Left renal pelvis (tissue), 4 donors: Measurements from ENCODE around the gene SPATA16. TPM values are rescaled to one million over a fixed set of nuclear protein-coding genes. Genes with fewer than 3 reads are reported as not detected.
A peak's percentile ranks its signal among the peaks of the same experiment; 100 is the strongest.
"Not testable (repeated sequence)": the region's sequence is repeated elsewhere in the genome, so short reads cannot be mapped to it uniquely, and the experiment has no call there.

Experiments used
- DNase-seq, 4 donors: peaks; one replicate each; pipeline ENCODE4 v3.0.0-alpha.2; 2013; ENCODE audit warnings: low read depth in 4 of 4, low spot score in 3 of 4
- polyA plus RNA-seq, 4 donors: library from polyadenylated mRNA; unstranded; fragments of 120-200 nt; gene quantifications; one replicate each; pipeline ENCODE4 v1.2.1, GENCODE V29; 2013; ENCODE audit not compliant: insufficient read length in 4 of 4

The SPATA16 gene
- polyA plus RNA-seq: not detected

- DNase-seq: no peak
These were observed at the start of gene SPATA16 for GRCh38 chr3:173140986-173141385. Gene SPATA16, minus strand, starts transcription at chr3:173141235. Its CDS starts 23,504 bp downstream, at chr3:173117731.

GRCh38 chr3:173183022-173183421 is 42.0 kb upstream of the SPATA16 start:
- not testable (repeated sequence) for DNase-seq

DNA sequence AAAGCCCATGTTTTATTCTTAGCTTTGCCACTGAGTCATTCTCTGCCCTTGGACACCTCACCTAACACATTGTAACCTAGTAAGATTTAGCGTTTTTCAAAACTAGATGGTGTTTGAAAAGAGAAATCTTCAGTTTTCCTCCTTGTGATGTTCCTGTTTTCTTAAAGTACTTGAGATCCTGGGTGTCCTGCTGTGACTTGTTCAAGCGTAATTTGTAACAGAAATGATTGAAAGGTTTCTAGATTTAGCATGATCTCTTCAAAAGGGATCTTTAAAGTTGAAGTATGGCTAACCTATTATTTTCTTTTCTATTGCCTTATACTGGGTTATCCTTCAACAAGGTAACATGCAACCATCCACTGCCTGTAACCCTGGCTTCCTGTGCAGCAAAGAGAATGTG is 32.6 kb upstream of the SPATA16 start:
- DNase-seq: no peak

- DNase-seq: not testable (repeated sequence)
These were observed 18.1 kb upstream of the SPATA16 start for GRCh38 chr3:173159139-173159538.

- DNase-seq: not testable (repeated sequence)
These were observed 15.5 kb upstream of the SPATA16 start for GRCh38 chr3:173156533-173156932.

DNA sequence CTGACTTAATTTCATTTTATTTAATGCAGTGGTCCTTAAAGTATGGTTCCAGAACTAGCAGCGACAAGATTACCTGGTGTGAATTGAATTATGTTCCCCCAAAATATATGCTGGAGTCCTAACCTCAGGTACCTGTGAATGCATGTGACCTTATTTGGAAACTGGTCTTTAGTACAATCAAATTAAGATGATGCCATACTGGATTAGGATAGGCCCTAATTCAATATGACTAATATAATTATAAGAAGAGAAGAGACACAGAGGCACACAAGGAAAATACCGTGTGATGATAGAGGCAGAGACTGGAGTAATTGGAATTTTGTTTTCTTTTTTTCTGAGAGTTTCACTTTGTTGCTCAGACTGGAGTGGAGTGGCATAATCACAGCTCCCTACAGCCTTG is 12.6 kb upstream of the SPATA16 start:
- DNase-seq: no peak

GRCh38 chr3:173139420-173139819 is 1.6 kb downstream of the SPATA16 start:
- DNase-seq: no peak

DNA sequence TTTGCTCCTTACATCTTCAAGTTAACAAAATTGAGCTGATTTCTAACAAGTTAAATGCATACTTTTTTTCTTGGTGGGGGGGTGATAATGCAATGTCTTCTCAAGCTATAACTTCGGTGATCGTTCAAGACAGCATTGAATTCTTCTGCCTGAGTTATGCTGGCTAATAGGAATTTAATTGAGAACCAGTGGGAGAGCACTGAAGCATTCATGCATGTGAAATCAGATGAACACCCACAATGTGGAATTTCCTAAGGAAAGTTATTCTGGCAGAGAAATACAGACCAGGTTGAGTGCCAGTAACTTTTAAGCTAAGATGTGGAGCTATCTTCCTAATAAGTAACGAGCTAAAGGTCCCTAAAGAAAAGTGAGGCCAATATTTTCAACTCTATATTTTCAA is 3.0 kb downstream of the SPATA16 start:
- no peak for DNase-seq

DNA sequence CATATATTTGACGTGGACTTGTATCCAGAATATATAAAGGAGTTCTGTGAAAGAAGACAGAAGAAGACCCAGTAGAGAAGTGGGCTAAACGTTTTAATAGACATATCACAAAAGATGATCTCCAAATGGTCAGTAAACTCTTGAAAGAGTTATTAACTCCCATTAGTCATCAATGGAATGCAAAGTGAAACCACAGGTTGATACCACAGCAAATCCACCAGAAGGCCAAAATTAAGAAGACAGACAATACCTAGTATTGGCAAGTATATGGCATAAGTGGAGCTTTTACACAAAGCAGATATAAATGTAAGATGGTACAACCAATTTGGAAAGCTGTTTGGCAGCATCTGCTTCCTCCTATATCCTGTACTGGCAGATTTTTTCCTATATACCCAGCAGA is 6.0 kb downstream of the SPATA16 start:
- DNase-seq: no peak

GRCh38 chr3:173128633-173129032 is 12.4 kb downstream of the SPATA16 start:
- no peak for DNase-seq

DNA sequence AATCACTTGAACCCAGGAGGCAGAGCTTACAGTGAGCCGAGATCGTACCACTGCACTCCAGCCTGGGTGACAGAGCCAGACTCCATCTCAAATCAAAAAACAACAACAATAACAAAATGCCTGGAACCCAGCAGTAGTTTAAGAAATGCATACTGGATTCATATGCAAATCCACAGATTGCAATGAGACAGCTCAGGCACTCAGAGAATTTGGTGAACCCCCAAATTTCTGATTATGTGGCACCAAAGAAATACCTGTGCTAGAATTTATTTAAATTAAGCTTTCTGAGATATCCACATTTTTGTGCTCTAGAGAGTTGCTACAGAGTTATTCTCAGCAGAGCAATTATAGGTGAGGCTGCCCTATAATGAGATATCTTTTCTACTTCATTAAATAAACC is 29.7 kb downstream of the SPATA16 start:
- DNase-seq: no peak

- DNase-seq: no peak
These were observed 31.9 kb downstream of the SPATA16 start for GRCh38 chr3:173109143-173109542.

DNA sequence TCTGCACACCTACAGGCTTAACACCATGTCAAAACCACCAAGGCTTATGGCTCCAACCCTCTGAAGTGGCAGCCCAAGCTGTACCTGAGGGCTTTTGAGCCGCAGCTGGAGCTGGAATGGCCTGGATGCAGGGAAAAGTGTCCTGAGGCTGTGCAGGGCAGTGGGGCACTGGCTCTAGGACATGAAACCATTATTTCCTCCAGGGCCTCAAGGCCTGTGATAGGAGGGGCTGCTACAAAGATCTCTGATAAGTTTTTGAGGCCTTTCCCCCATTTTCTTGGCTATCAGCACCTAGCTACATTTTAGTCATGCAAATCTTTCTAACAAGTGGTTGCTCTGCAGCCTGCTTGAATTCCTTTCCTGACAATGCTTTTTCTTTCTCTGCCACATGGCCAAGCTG is 37.6 kb downstream of the SPATA16 start:
- no peak for DNase-seq

GRCh38 chr3:173098959-173099358 is 42.1 kb downstream of the SPATA16 start:
- no peak for DNase-seq

GRCh38 chr3:173096994-173097785 is 43.8 kb downstream of the SPATA16 start:
- DNase-seq: no peak

- no peak for DNase-seq
These were observed 44.9 kb downstream of the SPATA16 start for GRCh38 chr3:173096140-173096539.

- no peak for DNase-seq
These were observed 49.0 kb downstream of the SPATA16 start for GRCh38 chr3:173092038-173092437.

DNA sequence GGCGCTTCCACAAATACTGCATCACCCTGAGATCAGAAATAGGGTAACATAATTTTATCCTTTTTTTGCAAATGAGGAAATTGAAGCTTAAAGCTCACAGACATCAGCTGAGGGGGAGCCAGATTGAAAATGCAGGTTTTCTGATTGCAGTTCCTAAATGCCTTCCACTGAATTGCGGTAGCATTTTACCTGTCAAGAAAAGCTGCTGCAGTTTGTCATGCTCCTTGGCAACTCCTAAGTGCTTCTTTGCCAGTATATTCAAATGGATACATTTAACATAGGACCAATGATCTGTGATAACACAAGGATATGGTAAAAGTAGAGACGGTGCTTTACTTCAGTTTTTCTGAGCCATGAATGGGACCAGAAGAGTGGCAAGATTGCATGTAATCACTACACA is 50.5 kb downstream of the SPATA16 start:
- DNase-seq: no peak

- DNase-seq: no peak
These were observed 51.8 kb downstream of the SPATA16 start for GRCh38 chr3:173089283-173089682.

DNA sequence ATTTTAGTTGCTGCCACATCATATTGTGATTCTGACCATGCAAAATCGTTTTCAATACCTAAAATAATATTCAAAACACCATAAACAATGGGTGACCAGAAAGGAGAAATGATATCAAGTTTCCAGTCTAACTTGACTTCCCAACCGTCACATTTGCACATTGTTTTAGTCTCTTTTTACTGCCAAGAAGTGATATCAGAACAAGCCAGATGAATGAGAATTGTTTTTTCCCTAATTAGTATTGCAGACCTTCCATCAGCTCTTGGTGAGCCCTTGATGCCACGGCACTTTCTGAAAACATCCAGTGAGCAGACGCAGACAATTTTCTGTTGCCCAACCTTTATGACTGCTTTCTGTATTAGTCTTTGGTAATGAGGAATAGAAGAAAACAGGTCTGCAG is 62.5 kb downstream of the SPATA16 start:
- DNase-seq: no peak

- DNase-seq: peak in 1 of 4 donors; percentile 1
These were observed 74.7 kb downstream of the SPATA16 start for GRCh38 chr3:173066044-173067004.
